SK-N-SH (cell line): ENCODE results near the gene HSD3B7. TPM values are rescaled to one million over a fixed set of nuclear protein-coding genes. Genes with fewer than 3 reads are reported as not detected.

ENCODE experiments used
- CTCF ChIA-PET: fragments of 300-600, 350-600 bp; formaldehyde crosslinking; extraction: SDS; loops from one replicate; lab custom pipeline; 2021; lab: Yijun Ruan, JAX
- POLR2A ChIA-PET: fragments of 350-600 bp; sonication (Branson Sonifier 250); formaldehyde crosslinking; extraction: SDS; loops from one replicate; lab custom pipeline; 2020; ENCODE audit warnings: antibody characterized with exemption, inconsistent platforms; lab: Yijun Ruan, JAX
- DNase-seq: peaks from one replicate; pipeline ENCODE4 v3.0.0; 2012
- H2AFZ ChIP-seq: fragments of 200-600 bp; sonication (generic); 2 replicates; pipeline ENCODE4 v1.8.1; 2016; ENCODE audit warnings: antibody characterized with exemption, mild to moderate bottlenecking, low read depth
- H3F3A ChIP-seq: fragments of 200-600 bp; sonication (generic); replicated peaks from 2 replicates; pipeline ENCODE3; 2016; ENCODE audit warnings: antibody characterized with exemption, mild to moderate bottlenecking; ENCODE audit not compliant: insufficient read depth
- H3K27ac ChIP-seq, 2 experiments: fragments of 200-500 bp in 1 of 2; fragments of 200-600 bp in 1 of 2; sonication (Bioruptor generic) in 1 of 2; sonication (generic), shearing (Covaris generic) in 1 of 2; 2 replicates each; pipeline versions ENCODE4 v1.5.1 to v1.6.1; 2014 to 2016; ENCODE audit warnings: low read depth in 2 of 2, inconsistent platforms in 1 of 2, low read length in 1 of 2, mild to moderate bottlenecking in 1 of 2, mixed read lengths in 1 of 2
- H3K27me3 ChIP-seq: fragments of 200-600 bp; sonication (generic), shearing (Covaris generic); 2 replicates; pipeline ENCODE4 v1.6.1; 2016; ENCODE audit warnings: mixed run types; ENCODE audit not compliant: insufficient read depth
- H3K36me3 ChIP-seq, 2 experiments: fragments of 200-500 bp in 1 of 2; fragments of 200-600 bp in 1 of 2; sonication (Bioruptor generic) in 1 of 2; sonication (generic) in 1 of 2; replicated peaks in 1 of 2; 2 replicates each; pipeline versions ENCODE3 to v1.5.1; 2014 to 2016; ENCODE audit warnings: low read length in 1 of 2, mild to moderate bottlenecking in 1 of 2; ENCODE audit not compliant: insufficient read depth in 2 of 2, control insufficient read depth in 1 of 2
- H3K4me1 ChIP-seq, 2 experiments: fragments of 200-500 bp in 1 of 2; fragments of 200-600 bp in 1 of 2; sonication (Bioruptor generic) in 1 of 2; sonication (generic), shearing (Covaris generic) in 1 of 2; 2 replicates each; pipeline versions ENCODE4 v1.5.1 to v1.6.1; 2014 to 2016; ENCODE audit warnings: low read depth in 1 of 2, low read length in 1 of 2, mixed run types in 1 of 2; ENCODE audit not compliant: insufficient read depth in 2 of 2, control insufficient read depth in 1 of 2
- H3K4me2 ChIP-seq: fragments of 200-600 bp; sonication (generic), shearing (Covaris generic); 2 replicates; pipeline ENCODE4 v1.6.1; 2017; ENCODE audit warnings: mixed run types
- H3K4me3 ChIP-seq, 2 experiments: fragments of 200-500 bp in 1 of 2; fragments of 200-600 bp in 1 of 2; sonication (Bioruptor generic) in 1 of 2; sonication (generic), shearing (Covaris generic) in 1 of 2; 2 replicates each; pipeline versions ENCODE4 v1.5.1 to v1.8.1; 2014 to 2016; ENCODE audit warnings: low read depth in 2 of 2, inconsistent platforms in 1 of 2, low read length in 1 of 2, mild to moderate bottlenecking in 1 of 2, mixed read lengths in 1 of 2, moderate library complexity in 1 of 2
- H3K79me2 ChIP-seq: fragments of 200-600 bp; sonication (generic); 2 replicates; pipeline ENCODE4 v1.8.1; 2017; ENCODE audit warnings: mild to moderate bottlenecking; ENCODE audit not compliant: insufficient read depth
- H3K9ac ChIP-seq: fragments of 200-600 bp; sonication (generic); 2 replicates; pipeline ENCODE4 v1.6.1; 2017; ENCODE audit warnings: mixed run types
- H3K9me2 ChIP-seq: fragments of 200-600 bp; sonication (generic); 2 replicates; pipeline ENCODE4 v1.6.1; 2017; ENCODE audit warnings: mixed run types
- H3K9me3 ChIP-seq: fragments of 200-600 bp; sonication (generic); 2 replicates; pipeline ENCODE4 v1.6.1; 2017; ENCODE audit warnings: mixed run types, mild to moderate bottlenecking, moderate library complexity
- H4K20me1 ChIP-seq: fragments of 200-600 bp; sonication (generic); 2 replicates; pipeline ENCODE4 v1.6.1; 2017; ENCODE audit warnings: mild to moderate bottlenecking, mixed run types; ENCODE audit not compliant: insufficient read depth
- CHD2 ChIP-seq: fragments of 150-350 bp; IDR thresholded peaks from 2 replicates; pipeline ENCODE4 v1.6.1; 2018; ENCODE audit warnings: low read length; ENCODE audit not compliant: partially characterized antibody
- EZH2phosphoT487 ChIP-seq: fragments of 200-600 bp; sonication (generic); IDR thresholded peaks from 2 replicates; pipeline ENCODE4 v1.6.1; 2017; ENCODE audit warnings: low read depth, mixed run types, mild to moderate bottlenecking, antibody characterized with exemption, moderate library complexity, borderline replicate concordance
- FOSL2 ChIP-seq: IDR thresholded peaks from 2 replicates; pipeline ENCODE4 v1.4.0; 2012; ENCODE audit warnings: low read depth, mild to moderate bottlenecking, moderate library complexity, borderline replicate concordance
- FOXM1 ChIP-seq: IDR thresholded peaks from 2 replicates; pipeline ENCODE4 v1.4.0; 2012; ENCODE audit warnings: low read depth, mild to moderate bottlenecking
- GABPA ChIP-seq: IDR thresholded peaks from 2 replicates; pipeline ENCODE4 v1.4.0; 2012; ENCODE audit warnings: low read depth, mild to moderate bottlenecking
- POLR2AphosphoS5 ChIP-seq: IDR thresholded peaks from 2 replicates; pipeline ENCODE4 v1.6.1; 2012; ENCODE audit warnings: low read depth, low read length
- RXRA ChIP-seq: IDR thresholded peaks from 2 replicates; pipeline ENCODE4 v1.4.0; 2012; ENCODE audit warnings: low read depth, mild to moderate bottlenecking, borderline replicate concordance
- SIN3A ChIP-seq: IDR thresholded peaks from 2 replicates; pipeline ENCODE4 v1.6.1; 2012; ENCODE audit warnings: low read depth, mild to moderate bottlenecking, low read length, moderate library complexity, borderline replicate concordance
- SMC3 ChIP-seq: IDR thresholded peaks from 2 replicates; pipeline ENCODE4 v1.6.1; 2012; ENCODE audit warnings: low read depth, low read length, improper control_type of control experiment
- WGBS: methylation state at CpG from one replicate; pipeline ENCODE4 v1.1.6; 2017; ENCODE audit warnings: low lambda C conversion rate; 5-methylcytosine and 5-hydroxymethylcytosine counted together
- polyA plus RNA-seq, 3 experiments: library from polyadenylated mRNA; depleted of rRNA; stranded (reverse); fragments of >200 nt; gene quantifications; 2 replicates each; pipeline ENCODE4 v1.2.3, GENCODE V29; 2012
- TF ChIP-seq, protein P1 (sequence below): fragments of 200-600 bp; sonication (generic); IDR thresholded peaks from 2 replicates; pipeline ENCODE4 v1.6.1; 2017; ENCODE audit warnings: antibody characterized with exemption, mild to moderate bottlenecking, moderate library complexity
- TF ChIP-seq, protein P2 (sequence below): fragments of 150-350 bp; IDR thresholded peaks from 2 replicates; pipeline ENCODE4 v1.6.1; 2016; ENCODE audit warnings: mild to moderate bottlenecking, low read depth, low read length
- TF ChIP-seq, protein P3 (sequence below): fragments of 150-350 bp; IDR thresholded peaks from 2 replicates; pipeline ENCODE4 v1.6.1; 2017; ENCODE audit warnings: antibody characterized with exemption, low read length, low read depth, borderline replicate concordance
- TF ChIP-seq, protein P4 (sequence below): IDR thresholded peaks from 2 replicates; pipeline ENCODE4 v1.4.0; 2012; ENCODE audit warnings: low read depth

Gene HSD3B7
- polyA plus RNA-seq, 1 of the 3 experiments (the other 2 are of a cell fraction) = 12.2 TPM

DNA sequence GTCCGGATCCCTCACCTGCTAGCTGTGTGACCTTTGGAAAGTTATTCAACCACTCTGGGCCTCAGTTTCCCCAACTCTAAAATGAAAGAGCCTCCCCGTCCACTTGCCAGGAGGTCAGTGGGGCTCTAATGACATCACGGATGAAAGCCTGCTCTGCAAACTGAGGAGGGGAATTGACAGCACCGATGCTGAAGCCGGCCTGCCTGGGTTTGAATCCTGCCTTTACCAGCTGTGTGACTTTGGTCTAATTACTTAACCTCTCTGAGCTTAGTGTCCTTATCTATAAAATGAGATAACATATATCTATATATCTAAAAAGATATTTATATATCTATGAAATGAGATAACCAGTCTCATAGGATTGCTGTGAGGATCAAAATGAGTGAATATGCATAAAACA is 23.5 kb downstream of the HSD3B7 start:
- 84% methylated on average over 5 of the region's 5 CpGs for WGBS
- Histone ChIP-seq H3K4me2 (peak overlapping the region; percentile 87), H4K20me1 (no peaks in the 10 kb centered on the region)

DNA sequence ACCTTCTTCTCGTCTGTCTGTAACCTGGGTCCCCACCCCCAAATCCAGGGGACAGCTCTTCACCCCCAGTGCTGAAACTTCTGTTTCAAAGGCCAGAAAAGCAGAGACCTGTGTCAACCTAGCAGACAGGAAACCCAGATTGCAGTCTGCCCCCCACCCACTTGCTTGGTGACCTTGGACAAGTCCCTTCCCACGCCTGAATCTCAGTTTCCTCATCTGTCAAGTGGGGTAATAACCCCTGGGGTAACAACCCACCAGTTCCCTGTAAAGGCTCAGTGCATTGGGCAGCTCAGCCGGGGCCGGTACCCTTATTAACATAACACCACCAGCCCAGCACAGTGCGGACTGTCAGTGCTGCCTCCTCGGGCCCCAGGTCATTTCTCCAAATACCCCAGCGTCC is 24.1 kb downstream of the HSD3B7 start:
- POLR2A ChIA-PET = no interaction called here
- peak; percentile 15 for DNase-seq
- Histone ChIP-seq H3K4me1 (peaks cover 4 to 12% of the 10 kb centered on the region in 2 experiments; a peak in 1 of 4 replicates), H2AFZ (no peak overlapping the region), H4K20me1 (no peaks in the 10 kb centered on the region), H3F3A (peaks cover 11% of the 10 kb centered on the region), H3K9ac (no peak overlapping the region), H3K79me2 (peaks cover 43% of the 10 kb centered on the region), H3K9me3 (no peaks in the 10 kb centered on the region), H3K27me3 (no peaks in the 10 kb centered on the region), H3K27ac (peak overlapping the region in 1 of 2 experiments; percentile 62; a peak in 1 of 4 replicates), H3K4me3 (peak overlapping the region; percentile 54 to 73), H3K36me3 (no peaks in the 10 kb centered on the region), H3K9me2 (no peaks in the 10 kb centered on the region), H3K4me2 (peak overlapping the region; percentile 87)
- TF ChIP-seq CHD2 (no peak), RXRA (no peak), GABPA (no peak), FOXM1 (no peak), POLR2AphosphoS5 (no peak), FOSL2 (no peak), EZH2phosphoT487 (no peak), SMC3 (no peak), SIN3A (no peak)
- TF ChIP-seq, protein P1, sequence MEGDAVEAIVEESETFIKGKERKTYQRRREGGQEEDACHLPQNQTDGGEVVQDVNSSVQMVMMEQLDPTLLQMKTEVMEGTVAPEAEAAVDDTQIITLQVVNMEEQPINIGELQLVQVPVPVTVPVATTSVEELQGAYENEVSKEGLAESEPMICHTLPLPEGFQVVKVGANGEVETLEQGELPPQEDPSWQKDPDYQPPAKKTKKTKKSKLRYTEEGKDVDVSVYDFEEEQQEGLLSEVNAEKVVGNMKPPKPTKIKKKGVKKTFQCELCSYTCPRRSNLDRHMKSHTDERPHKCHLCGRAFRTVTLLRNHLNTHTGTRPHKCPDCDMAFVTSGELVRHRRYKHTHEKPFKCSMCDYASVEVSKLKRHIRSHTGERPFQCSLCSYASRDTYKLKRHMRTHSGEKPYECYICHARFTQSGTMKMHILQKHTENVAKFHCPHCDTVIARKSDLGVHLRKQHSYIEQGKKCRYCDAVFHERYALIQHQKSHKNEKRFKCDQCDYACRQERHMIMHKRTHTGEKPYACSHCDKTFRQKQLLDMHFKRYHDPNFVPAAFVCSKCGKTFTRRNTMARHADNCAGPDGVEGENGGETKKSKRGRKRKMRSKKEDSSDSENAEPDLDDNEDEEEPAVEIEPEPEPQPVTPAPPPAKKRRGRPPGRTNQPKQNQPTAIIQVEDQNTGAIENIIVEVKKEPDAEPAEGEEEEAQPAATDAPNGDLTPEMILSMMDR = no peak
- TF ChIP-seq, protein P2, sequence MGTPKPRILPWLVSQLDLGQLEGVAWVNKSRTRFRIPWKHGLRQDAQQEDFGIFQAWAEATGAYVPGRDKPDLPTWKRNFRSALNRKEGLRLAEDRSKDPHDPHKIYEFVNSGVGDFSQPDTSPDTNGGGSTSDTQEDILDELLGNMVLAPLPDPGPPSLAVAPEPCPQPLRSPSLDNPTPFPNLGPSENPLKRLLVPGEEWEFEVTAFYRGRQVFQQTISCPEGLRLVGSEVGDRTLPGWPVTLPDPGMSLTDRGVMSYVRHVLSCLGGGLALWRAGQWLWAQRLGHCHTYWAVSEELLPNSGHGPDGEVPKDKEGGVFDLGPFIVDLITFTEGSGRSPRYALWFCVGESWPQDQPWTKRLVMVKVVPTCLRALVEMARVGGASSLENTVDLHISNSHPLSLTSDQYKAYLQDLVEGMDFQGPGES = no peak
- CTCF ChIA-PET = interaction anchor here (1.3 kb wide), 1 partner anchor 433 kb away, joined by 3 read pairs; the partner anchor contains the start of gene ZNF843
- 89% methylated on average over 7 of the region's 7 CpGs for WGBS

More for the DNA sequence above, 23.5 kb downstream of the HSD3B7 start:
- H2AFZ ChIP-seq = no peak overlapping the region
- DNase-seq = no peak
- peak overlapping the region in 1 of 2 experiments; percentile 62; a peak in 2 of 4 replicates for H3K27ac ChIP-seq
- ChIA-PET CTCF (no interaction called here), POLR2A (no interaction called here)
- no peaks in the 10 kb centered on the region for H3K9me2 ChIP-seq
- no peaks in the 10 kb centered on the region for H3K36me3 ChIP-seq
- H3K79me2 ChIP-seq = peaks cover 45% of the 10 kb centered on the region
- no peaks in the 10 kb centered on the region for H3K9me3 ChIP-seq
- peak overlapping the region in 1 of 2 experiments; percentile 40; a peak in 1 of 4 replicates for H3K4me3 ChIP-seq
- no peak overlapping the region for H3K9ac ChIP-seq
- no peaks in the 10 kb centered on the region for H3K27me3 ChIP-seq
- H3F3A ChIP-seq = peaks cover 11% of the 10 kb centered on the region
- TF ChIP-seq, protein P3, sequence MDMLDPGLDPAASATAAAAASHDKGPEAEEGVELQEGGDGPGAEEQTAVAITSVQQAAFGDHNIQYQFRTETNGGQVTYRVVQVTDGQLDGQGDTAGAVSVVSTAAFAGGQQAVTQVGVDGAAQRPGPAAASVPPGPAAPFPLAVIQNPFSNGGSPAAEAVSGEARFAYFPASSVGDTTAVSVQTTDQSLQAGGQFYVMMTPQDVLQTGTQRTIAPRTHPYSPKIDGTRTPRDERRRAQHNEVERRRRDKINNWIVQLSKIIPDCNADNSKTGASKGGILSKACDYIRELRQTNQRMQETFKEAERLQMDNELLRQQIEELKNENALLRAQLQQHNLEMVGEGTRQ = no peak
- TF ChIP-seq, protein P4, sequence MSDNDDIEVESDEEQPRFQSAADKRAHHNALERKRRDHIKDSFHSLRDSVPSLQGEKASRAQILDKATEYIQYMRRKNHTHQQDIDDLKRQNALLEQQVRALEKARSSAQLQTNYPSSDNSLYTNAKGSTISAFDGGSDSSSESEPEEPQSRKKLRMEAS = 0 out of 2 replicates have a peak, but pooled peaks have one; percentile 1
- peaks cover 4 to 12% of the 10 kb centered on the region in 2 experiments; a peak in 1 of 4 replicates for H3K4me1 ChIP-seq
